Large intestine (tissue), 3 donors: ENCODE data around the gene RNF135. TPM values are rescaled to one million over a fixed set of nuclear protein-coding genes. Genes with fewer than 3 reads are reported as not detected.
"Not testable (repeated sequence)": the region's sequence is repeated elsewhere in the genome, so short reads cannot be mapped to it uniquely, and the experiment has no call there.

Experiments
- DNase-seq, 2 donors: peaks; one replicate each; pipeline versions ENCODE4 v3.0.0 to v3.0.0-alpha.2; 2013
- H3K27ac ChIP-seq: one replicate; pipeline ENCODE4 v1.5.1; 2013; ENCODE audit warnings: low read length
- H3K27me3 ChIP-seq: 2 replicates; pipeline ENCODE4 v1.6.1; 2013; ENCODE audit warnings: low read length; ENCODE audit not compliant: control insufficient read depth, insufficient read depth
- H3K36me3 ChIP-seq: 2 replicates; pipeline ENCODE4 v1.6.1; 2013; ENCODE audit warnings: low read length; ENCODE audit not compliant: control insufficient read depth, insufficient read depth
- H3K4me1 ChIP-seq: one replicate; pipeline ENCODE4 v1.6.1; 2013; ENCODE audit warnings: low read length; ENCODE audit not compliant: control insufficient read depth, insufficient read depth
- H3K4me3 ChIP-seq: one replicate; pipeline ENCODE4 v1.5.1; 2013; ENCODE audit warnings: low read length
- H3K9me3 ChIP-seq: one replicate; pipeline ENCODE4 v1.6.1; 2013; ENCODE audit warnings: mild to moderate bottlenecking, low read depth, low read length, moderate library complexity; ENCODE audit not compliant: control insufficient read depth
- WGBS: methylation state at CpG from one replicate; pipeline ENCODE4 v1.1.5; 2013; ENCODE audit warnings: low lambda C conversion rate; ENCODE audit not compliant: insufficient coverage; 5-methylcytosine and 5-hydroxymethylcytosine counted together
- polyA plus RNA-seq: library from polyadenylated mRNA; unstranded; fragments of 120-200 nt; gene quantifications from one replicate; pipeline ENCODE4 v1.2.1, GENCODE V29; 2013

RNF135 gene
- polyA plus RNA-seq, 1 donor, result 12.4 TPM

DNA sequence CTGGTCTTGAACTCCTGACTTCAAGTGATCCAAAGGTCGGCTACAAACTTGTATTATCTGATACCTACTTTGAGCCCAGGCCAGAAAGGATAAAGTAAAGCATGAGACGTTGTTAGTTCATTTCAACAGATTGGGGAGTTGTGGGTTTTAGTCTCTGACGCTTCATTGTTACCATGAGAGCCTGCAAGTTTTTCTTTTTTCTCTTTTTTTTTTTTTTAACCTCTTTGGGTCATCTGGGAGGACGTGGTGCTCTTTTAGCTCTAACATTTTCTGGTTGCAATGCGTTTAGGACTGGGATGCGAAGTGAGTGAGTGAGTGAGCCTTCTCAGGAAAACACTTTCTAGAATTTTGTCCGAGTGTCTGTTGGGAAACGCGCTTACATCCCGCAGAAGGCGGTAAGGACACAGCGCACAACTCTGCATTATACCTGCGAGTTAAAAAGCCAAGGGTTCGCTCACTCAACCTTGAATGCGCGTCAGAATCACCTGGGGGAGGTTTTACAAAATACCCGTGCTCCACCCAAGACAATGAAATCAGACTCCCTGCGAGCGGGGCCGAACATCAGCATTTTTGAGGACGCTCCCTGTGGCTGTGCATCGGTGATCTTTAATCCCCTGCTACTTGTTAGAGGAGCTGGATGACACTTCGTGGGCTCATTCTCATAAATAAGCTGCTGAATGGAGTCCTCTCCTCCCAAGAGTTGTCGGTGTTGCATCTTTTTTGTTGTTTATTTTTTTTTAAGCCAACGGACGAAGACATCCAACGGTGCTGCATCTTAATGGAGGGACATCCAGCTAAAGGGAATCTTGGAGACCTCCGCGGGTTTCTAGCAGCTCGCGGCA is 629 bp upstream of the RNF135 start:
- H3K4me3 ChIP-seq, result peak overlapping the region; percentile 62
- 29% methylated on average over 1 of the region's 31 CpGs for WGBS
- DNase-seq, result peak in 1 of 2 donors; percentile 73
- peak overlapping the region; percentile 87 for H3K27ac ChIP-seq
- no peaks in the 10 kb centered on the region for H3K9me3 ChIP-seq
- H3K36me3 ChIP-seq, result peaks cover 1% of the 10 kb centered on the region
- H3K4me1 ChIP-seq, result no peaks in the 10 kb centered on the region
- H3K27me3 ChIP-seq, result no peaks in the 10 kb centered on the region

DNA sequence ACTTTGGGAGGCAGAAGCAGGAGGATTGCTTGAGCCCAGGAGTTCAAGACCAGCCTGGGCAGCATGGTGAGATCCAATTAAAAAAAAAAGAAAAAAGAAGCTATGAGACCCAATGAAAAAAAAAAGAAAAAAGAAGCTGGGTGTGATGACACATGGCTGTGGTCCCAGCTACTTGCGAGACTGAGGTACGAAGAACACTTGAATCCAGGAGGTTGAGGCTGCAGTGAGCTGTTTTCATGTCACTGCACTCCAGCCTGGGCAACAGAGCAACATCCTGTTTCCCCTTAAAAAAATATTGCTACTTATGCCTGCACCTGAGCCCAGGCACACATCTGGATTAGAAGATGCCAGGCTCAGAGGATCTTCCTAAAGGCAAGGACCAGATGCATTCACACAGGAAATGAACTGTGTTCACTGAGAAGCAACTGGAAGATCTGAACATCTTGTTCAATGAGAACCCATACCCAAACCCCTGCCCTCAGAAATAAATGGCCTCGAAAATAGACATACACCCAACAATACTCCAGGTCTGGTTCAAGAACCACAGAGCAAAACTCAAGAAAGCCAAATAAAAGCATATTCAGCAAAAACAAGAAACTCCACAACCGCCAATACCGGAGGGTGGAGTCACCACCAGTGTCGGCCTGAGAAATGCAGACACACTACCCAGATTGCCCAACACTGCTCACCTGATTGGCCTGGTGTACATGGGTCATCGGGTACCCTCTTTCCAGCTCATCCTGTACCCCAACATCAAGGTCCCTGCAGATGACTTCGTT is 4.4 kb downstream of the RNF135 start:
- Histone ChIP-seq H3K4me3 (no peak overlapping the region), H3K36me3 (peaks cover 2% of the 10 kb centered on the region), H3K9me3 (no peaks in the 10 kb centered on the region), H3K4me1 (no peaks in the 10 kb centered on the region), H3K27me3 (no peaks in the 10 kb centered on the region), H3K27ac (no peak overlapping the region)
- DNase-seq, result no peak
- 100% methylated on average over 2 of the region's 8 CpGs for WGBS

DNA sequence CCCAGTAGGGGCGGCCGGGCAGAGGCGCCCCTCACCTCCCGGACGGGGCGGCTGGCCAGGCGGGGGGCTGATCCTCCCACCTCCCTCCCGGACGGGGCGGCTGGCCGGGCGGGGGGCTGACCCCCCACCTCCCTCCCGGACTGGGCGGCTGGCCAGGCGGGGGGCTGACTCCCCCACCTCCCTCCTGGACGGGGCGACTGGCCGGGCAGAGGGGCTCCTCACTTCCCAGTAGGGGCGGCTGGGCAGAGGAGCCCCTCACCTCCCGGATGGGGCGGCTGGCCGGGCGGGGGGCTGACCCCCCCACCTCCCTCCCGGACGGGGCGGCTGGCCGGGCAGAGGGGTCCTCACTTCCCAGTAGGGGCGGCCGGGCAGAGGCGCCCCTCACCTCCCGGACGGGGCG is 9.1 kb downstream of the RNF135 start:
- not testable (repeated sequence) for H3K9me3 ChIP-seq, DNase-seq, H3K27me3 ChIP-seq, H3K4me1 ChIP-seq, H3K4me3 ChIP-seq, H3K27ac ChIP-seq, H3K36me3 ChIP-seq
- no CpG with 5 or more reads among the region's 33 CpGs for WGBS

DNA sequence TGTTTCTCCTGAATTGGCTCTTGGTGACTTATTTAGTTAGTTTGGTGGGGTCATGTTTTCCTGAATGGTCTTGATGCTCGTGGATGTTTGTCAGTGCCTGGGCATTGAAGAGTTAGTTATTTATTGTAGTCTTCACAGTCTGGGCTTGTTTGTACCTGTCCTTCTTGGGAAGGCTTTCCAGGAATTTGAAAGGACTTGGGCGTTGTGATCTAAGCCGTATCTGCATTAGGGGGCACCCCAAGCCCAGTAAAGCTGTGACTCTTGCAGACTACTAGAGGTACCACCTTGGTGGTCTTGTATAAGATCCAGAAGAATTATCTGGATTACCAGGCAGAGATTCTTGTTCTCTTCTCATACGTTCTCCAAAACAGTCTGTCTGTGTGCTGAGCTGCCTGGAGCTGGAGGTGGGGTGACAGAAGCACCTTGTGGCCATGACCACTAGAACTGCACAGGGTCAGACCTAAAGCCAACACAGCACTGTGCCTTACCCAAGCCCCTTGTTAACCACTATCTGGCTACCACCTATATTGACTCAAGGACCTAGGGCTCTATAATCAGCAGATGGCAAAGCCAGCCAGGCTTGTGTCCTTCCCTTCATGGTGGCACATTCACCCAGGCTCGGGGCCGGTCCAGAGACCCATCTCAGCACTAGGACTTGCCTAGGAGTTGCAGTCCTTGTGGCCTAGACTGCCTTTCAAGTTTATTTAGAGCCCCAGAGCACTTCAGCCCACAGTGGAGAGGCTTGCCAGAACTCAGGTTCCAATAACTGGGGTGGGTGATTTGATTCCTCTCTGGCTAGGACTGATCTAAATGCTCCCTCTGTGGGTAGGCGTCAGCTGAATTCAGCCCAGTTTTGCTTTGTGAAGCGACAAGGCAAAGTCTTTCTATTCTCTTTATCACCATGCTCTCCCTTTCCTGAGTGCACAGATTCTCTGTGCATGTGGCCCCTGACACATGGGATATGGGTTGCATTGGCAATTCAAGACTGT is 11.0 kb downstream of the RNF135 start:
- H3K27ac ChIP-seq, result no peak overlapping the region
- peaks cover 3% of the 10 kb centered on the region for H3K9me3 ChIP-seq
- H3K4me1 ChIP-seq, result no peaks in the 10 kb centered on the region
- H3K36me3 ChIP-seq, result peaks cover 17% of the 10 kb centered on the region
- WGBS, result no CpG with 5 or more reads among the region's 8 CpGs
- no peak overlapping the region for H3K4me3 ChIP-seq
- no peaks in the 10 kb centered on the region for H3K27me3 ChIP-seq
- no peak for DNase-seq

DNA sequence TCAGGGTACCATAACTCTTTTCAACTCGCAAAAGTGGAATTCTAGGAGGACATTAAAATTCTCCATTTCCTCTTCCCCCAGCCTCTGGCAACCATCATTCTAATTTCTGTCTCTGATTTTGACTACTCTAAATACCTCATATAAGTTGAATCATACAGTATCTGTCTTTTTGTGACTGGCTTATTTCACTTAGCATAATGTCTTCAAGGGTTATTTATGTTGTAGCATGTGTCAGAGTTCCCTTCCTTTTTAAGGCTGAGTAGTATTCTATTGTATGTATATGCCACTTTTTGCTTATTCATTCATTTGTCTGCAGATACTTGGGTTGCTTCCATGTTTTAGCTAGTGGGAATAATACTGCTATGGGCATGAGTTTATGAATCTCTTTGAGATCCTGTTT is 12.0 kb downstream of the RNF135 start:
- Histone ChIP-seq H3K27me3 (no peaks in the 10 kb centered on the region), H3K4me1 (no peaks in the 10 kb centered on the region), H3K36me3 (peaks cover 18% of the 10 kb centered on the region), H3K27ac (no peak overlapping the region), H3K4me3 (no peak overlapping the region), H3K9me3 (peaks cover 3% of the 10 kb centered on the region)
- DNase-seq, result no peak
- 100% methylated on average over 1 of the region's 1 CpG for WGBS

DNA sequence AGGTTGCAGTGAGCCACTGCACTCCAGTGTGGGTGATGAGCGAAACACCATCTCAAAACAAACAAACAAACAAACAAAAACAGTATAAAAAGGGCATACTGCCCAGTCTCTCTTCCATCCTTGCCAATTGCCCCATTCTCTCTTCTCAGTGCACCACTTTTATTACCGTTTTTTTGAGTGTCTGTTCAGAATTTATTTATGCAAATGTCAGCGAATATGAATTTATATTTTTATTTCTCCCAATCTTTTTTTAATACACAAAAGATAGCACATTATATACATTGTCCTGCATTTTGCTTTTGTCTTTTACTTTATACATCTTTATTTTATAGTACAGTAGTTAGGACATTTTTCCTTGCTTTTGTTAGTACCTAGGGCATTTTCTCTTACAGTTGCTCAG is 19.6 kb downstream of the RNF135 start:
- H3K36me3 ChIP-seq, result peaks cover 29% of the 10 kb centered on the region
- 100% methylated on average over 1 of the region's 3 CpGs for WGBS

GRCh38 chr17:30992551-30992950 is 21.7 kb downstream of the RNF135 start:
- Histone ChIP-seq H3K27ac (no peak overlapping the region), H3K36me3 (peaks cover 25% of the 10 kb centered on the region), H3K4me1 (no peaks in the 10 kb centered on the region), H3K4me3 (no peak overlapping the region), H3K27me3 (no peaks in the 10 kb centered on the region), H3K9me3 (no peaks in the 10 kb centered on the region)
- WGBS, result no CpG with 5 or more reads among the region's 3 CpGs
- DNase-seq, result no peak

More for the DNA sequence above, 19.6 kb downstream of the RNF135 start:
- H3K4me1 ChIP-seq, result no peaks in the 10 kb centered on the region
- H3K27ac ChIP-seq, result no peak overlapping the region
- H3K4me3 ChIP-seq, result no peak overlapping the region
- no peaks in the 10 kb centered on the region for H3K27me3 ChIP-seq
- DNase-seq, result no peak
- H3K9me3 ChIP-seq, result no peaks in the 10 kb centered on the region

- no peak for DNase-seq
- no CpG with 5 or more reads among the region's 3 CpGs for WGBS
Measured at GRCh38 chr17:30995347-30995746, 24.5 kb downstream of the RNF135 start.

GRCh38 chr17:30996486-30996885 is 25.6 kb downstream of the RNF135 start:
- Histone ChIP-seq H3K36me3 (peaks cover 35% of the 10 kb centered on the region), H3K9me3 (no peaks in the 10 kb centered on the region), H3K27me3 (no peaks in the 10 kb centered on the region), H3K4me1 (peaks cover 3% of the 10 kb centered on the region), H3K4me3 (no peak overlapping the region), H3K27ac (peak overlapping the region; percentile 80)
- DNase-seq, result peak; percentile 77 to 89
- WGBS, result 71% methylated on average over 1 of the region's 3 CpGs

More at GRCh38 chr17:30995347-30995746, 24.5 kb downstream of the RNF135 start:
- Histone ChIP-seq H3K4me1 (peaks cover 3% of the 10 kb centered on the region), H3K27me3 (no peaks in the 10 kb centered on the region), H3K27ac (no peak overlapping the region), H3K9me3 (no peaks in the 10 kb centered on the region), H3K4me3 (no peak overlapping the region), H3K36me3 (peaks cover 36% of the 10 kb centered on the region)

- Histone ChIP-seq H3K27ac (peak overlapping the region; percentile 61), H3K4me3 (no peak overlapping the region), H3K27me3 (no peaks in the 10 kb centered on the region), H3K36me3 (peaks cover 35% of the 10 kb centered on the region), H3K9me3 (no peaks in the 10 kb centered on the region), H3K4me1 (peaks cover 3% of the 10 kb centered on the region)
- no peak for DNase-seq
- WGBS, result no CpG with 5 or more reads among the region's 6 CpGs
Measured at GRCh38 chr17:30997270-30997669, 26.4 kb downstream of the RNF135 start.
